GM18861 (cell line): ENCODE data around the gene FCHSD2.
"Not testable (repeated sequence)": the region's sequence is repeated elsewhere in the genome, so short reads cannot be mapped to it uniquely, and the experiment has no call there.

ENCODE experiments used
- ATAC-seq: cut with Tn5 transposase; IDR thresholded peaks from one replicate; pipeline ENCODE4 v1.9.1; 2021; ENCODE audit not compliant: unreplicated experiment

The FCHSD2 gene

DNA sequence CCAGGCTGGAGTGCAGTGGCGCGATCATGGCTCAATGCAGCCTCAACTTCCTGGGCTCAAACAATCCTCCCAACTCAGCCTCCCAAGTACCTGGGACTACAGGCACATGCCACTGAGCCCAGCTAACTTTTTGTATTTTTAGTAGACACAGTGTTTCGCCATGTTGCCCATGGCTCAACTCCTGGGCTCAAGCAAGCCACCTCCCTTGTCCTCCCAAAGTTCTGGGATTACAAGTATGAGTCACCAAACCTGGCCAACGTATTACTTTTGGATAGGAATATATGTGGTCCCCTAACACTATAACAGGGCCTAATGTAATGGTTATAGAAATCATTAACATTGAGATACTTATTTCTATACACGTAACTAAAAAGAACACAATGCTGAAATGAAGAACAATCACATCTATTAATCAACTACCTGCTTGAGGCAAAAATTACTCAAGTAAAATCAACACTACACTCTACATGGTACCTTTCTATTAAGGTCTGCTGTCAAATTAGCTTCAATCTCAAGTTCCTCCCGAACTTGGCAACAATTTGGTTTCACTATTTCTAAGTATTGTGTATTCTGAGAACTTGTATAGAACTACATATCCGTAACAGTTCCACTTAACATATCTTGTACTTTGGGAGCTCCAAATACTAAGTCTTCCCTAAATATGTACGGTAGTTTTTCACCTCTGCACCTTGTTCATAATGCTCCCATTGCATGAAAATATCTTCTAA, 124.9 kb downstream of the FCHSD2 start:
- no peak for ATAC-seq

DNA sequence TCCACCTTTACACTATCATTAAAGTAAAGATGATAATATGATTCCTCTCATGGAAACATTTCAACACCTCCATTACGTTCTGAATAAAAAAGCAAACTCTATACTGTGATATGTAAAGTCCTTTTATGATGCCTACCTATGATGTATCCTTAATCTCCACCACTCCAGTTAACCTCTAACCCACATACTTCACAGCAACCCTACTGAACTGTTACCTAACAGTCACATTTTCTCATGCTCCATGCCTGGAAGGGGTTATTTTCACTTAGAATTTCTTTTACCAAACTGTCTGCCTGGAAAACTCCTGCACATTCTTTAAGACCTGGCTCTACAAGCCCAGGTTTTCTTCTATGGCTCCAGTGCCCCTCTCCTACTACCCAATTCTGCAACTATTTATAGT, 129.1 kb downstream of the FCHSD2 start:
- no peak for ATAC-seq

GRCh38 chr11:73012121-73012863, 129.8 kb downstream of the FCHSD2 start:
- ATAC-seq, result no peak

- no peak for ATAC-seq
Observed at GRCh38 chr11:73011126-73011817, 130.8 kb downstream of the FCHSD2 start.

- ATAC-seq, result no peak
Observed at GRCh38 chr11:73009972-73010371, 132.1 kb downstream of the FCHSD2 start.

GRCh38 chr11:73004088-73004487, 138.0 kb downstream of the FCHSD2 start:
- no peak for ATAC-seq

DNA sequence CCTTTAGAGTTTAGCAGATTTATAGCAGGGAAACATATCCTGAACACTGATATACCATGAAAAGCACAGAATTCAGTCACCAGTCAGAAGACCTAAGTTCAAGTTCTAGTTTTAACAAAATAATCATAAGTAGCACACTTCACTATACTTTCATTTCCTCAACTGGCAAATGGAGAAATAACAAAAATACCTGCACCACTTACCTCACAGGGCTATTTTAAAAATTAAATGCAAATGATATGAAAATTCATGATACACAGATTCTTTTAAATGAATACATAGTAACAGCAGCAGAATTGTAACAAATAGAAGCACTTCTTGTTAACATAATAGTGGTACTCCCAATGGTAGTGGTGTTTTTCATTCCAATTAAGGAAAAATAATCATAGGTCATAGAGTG, 139.0 kb downstream of the FCHSD2 start:
- no peak for ATAC-seq

DNA sequence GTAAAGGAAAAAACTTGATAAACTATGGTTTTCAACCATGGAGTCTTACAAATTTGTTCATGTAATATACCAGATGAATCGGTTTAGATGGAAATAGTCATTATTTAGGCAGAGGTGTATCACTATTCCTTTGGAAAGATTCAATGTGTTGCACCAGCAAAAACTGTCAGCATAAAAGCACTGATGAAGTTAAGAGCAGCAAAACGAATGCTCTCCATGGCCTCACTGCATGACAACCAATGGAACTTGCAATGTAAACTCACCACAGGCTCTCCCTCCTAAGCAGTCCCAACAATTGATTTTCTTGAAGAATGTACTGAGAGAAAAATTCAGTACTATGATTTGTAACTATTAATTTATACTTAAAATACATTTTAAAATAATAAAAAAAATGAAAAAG, 139.9 kb downstream of the FCHSD2 start:
- ATAC-seq, result no peak

- no peak for ATAC-seq
Observed at GRCh38 chr11:73001615-73002014, 140.5 kb downstream of the FCHSD2 start.

- ATAC-seq, result no peak
Observed at GRCh38 chr11:72998676-72999075, 143.4 kb downstream of the FCHSD2 start.

GRCh38 chr11:72996959-72997358, 145.2 kb downstream of the FCHSD2 start:
- no peak for ATAC-seq

DNA sequence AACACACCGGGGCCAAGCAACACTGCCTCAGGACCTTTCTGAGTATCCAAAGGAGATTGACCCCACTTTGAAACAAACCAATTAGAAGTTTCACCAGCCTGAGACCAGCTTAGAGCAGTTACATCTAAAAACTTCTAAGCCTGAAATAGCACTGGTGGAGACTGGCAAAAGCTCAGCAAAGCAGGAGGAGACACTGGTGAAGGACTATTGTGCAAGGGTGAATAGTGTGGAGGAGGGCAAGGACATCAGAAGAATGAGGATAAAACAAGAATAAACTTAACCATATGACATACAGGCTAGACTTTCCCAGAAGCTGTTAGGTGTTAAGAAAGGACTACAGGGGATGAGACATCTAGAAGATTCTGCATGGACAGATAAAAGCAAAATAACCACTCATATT, 152.4 kb downstream of the FCHSD2 start:
- ATAC-seq, result no peak

DNA sequence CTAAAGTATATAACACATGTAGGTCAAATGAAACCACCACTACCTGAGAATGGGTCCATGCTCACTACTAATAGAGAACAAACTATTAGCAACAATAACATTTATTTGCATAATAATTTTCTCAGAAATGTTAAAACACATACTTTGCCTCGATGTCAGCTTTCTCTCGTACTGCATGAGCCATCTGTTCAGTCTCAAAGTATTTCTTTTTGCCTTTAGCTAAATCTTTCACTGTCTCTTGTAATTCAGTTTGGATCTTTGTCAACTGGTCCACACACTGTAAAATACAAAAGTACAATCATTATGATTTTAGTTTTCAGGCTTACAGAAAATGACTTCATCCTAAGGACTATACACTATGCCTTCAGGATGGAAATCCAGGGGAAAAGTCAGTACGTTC, 153.3 kb downstream of the FCHSD2 start:
- ATAC-seq, result no peak

GRCh38 chr11:72985645-72986044, 156.5 kb downstream of the FCHSD2 start:
- no peak for ATAC-seq

GRCh38 chr11:72984453-72985077, 157.6 kb downstream of the FCHSD2 start:
- no peak for ATAC-seq

- ATAC-seq, result no peak
Observed at GRCh38 chr11:72983560-72983959, 158.6 kb downstream of the FCHSD2 start.

DNA sequence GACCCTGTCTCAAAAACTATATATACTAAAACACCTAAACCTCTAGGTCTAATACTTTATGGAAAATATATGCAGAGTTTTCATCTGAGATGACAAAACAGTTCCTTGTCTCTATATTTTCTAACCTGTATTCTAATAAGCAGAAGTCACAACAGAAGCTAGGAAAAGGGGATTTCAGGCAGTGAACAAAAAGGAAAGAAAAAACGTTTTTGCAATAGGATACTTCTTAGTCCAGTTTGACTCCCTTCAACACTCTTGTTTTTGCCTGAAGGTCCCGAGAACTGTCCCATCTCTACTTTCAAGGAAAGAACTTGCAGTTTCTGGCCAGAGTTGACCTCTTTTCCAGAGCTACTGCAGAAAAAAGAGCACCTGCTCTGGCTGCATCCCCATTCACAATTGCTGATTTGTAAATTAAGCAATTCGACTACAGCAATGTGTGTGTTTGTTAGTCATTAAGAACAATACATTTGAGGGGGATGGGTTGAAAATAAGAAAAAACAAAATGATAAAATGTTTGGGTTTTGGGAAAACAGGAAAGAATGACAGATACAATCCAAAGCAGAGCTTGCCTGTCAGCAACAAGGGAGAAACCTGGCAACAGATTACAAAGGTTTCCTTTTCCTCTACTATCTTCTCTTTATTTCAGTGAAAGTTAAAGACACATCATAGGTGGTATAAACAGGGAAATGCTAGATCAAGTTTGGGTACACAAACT, 160.0 kb downstream of the FCHSD2 start:
- no peak for ATAC-seq

DNA sequence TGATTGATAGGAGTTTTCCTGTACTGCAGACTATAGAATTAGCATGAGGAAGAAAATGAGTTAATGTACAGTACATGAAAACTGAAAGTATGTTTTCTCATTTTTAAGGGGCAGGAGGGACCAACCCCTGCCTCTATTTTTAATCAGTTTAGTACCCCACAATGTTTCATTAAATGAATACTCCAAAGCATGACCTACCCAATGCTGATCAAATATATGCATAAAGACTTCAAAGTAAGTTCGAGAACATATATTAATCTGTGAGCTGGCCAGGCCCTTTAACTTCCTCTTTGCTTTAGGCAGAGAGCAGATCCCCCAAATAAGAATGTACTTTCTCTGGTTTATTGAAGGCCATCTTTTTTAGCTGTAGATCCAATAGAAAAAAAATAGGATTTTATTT, 161.0 kb downstream of the FCHSD2 start:
- ATAC-seq, result no peak

GRCh38 chr11:72977782-72978181, 164.3 kb downstream of the FCHSD2 start:
- ATAC-seq, result not testable (repeated sequence)

GRCh38 chr11:72976522-72976892, 165.6 kb downstream of the FCHSD2 start:
- ATAC-seq, result not testable (repeated sequence)
